H1 (cell line): ENCODE results near the gene ATP5PF. TPM values are rescaled to one million over a fixed set of nuclear protein-coding genes. Genes with fewer than 3 reads are reported as not detected.
A peak's percentile ranks its signal among the peaks of the same experiment; 100 is the strongest.

ENCODE experiments used
- CTCF ChIA-PET: fragments of 300-600 bp; sonication (Branson Sonifier 250); formaldehyde crosslinking; loops from one replicate; lab custom pipeline; 2021; ENCODE audit not compliant: partially characterized antibody; lab: Charles Lee
- POLR2A ChIA-PET: fragments of 300-600 bp; sonication (Branson Sonifier 250); formaldehyde crosslinking; loops from one replicate; lab custom pipeline; 2021; ENCODE audit warnings: inconsistent platforms; ENCODE audit not compliant: partially characterized antibody; lab: Charles Lee
- DNase-seq, 2 experiments: peaks; one replicate each; pipeline versions ENCODE4 v3.0.0 to v3.0.0-alpha.2; 2010 to 2022; ENCODE audit warnings: low spot score in 2 of 2, low read depth in 1 of 2, mixed read lengths in 1 of 2
- FAIRE-seq: peaks from 2 replicates; lab custom pipeline; 2011; peaks lifted over from hg19 to GRCh38; lab: Jason Lieb, UNC
- H2AFZ ChIP-seq: 2 replicates; pipeline ENCODE4 v1.8.1; 2012; ENCODE audit warnings: low read length, inconsistent platforms
- H2AK5ac ChIP-seq: 2 replicates; pipeline ENCODE4 v1.6.1; 2013; ENCODE audit warnings: low read depth, low read length
- H2BK120ac ChIP-seq: replicated peaks from 2 replicates; pipeline ENCODE3; 2013; ENCODE audit warnings: low read depth, low read length, inconsistent platforms
- H2BK12ac ChIP-seq: 2 replicates; pipeline ENCODE4 v1.6.1; 2013; ENCODE audit warnings: low read depth, low read length
- H2BK15ac ChIP-seq: 2 replicates; pipeline ENCODE4 v1.6.1; 2013; ENCODE audit warnings: low read length
- H2BK20ac ChIP-seq: 2 replicates; pipeline ENCODE4 v1.6.1; 2013; ENCODE audit warnings: low read length
- H2BK5ac ChIP-seq: 2 replicates; pipeline ENCODE4 v1.6.1; 2013; ENCODE audit warnings: low read depth, low read length
- H3K14ac ChIP-seq: 2 replicates; pipeline ENCODE4 v1.6.1; 2013; ENCODE audit warnings: inconsistent platforms; ENCODE audit not compliant: insufficient read length
- H3K18ac ChIP-seq: 2 replicates; pipeline ENCODE4 v1.6.1; 2013; ENCODE audit warnings: low read length; ENCODE audit errors: extremely low read depth
- H3K23ac ChIP-seq: 2 replicates; pipeline ENCODE4 v1.6.1; 2013; ENCODE audit warnings: inconsistent platforms; ENCODE audit not compliant: insufficient read length
- H3K23me2 ChIP-seq: 2 replicates; pipeline ENCODE4 v1.6.1; 2013; ENCODE audit warnings: low read depth, low read length
- H3K27ac ChIP-seq: 2 replicates; pipeline ENCODE4 v1.6.1; 2011; ENCODE audit warnings: low read depth, low read length, inconsistent platforms
- H3K27me3 ChIP-seq, 4 experiments: replicated peaks in 1 of 4; 1 replicate in 1 of 4; 2 replicates in 3 of 4; pipeline versions ENCODE4 v1.6.1 to v1.8.1; 2011 to 2013; ENCODE audit warnings: low read length in 3 of 4, mild to moderate bottlenecking in 3 of 4, inconsistent platforms in 2 of 4, mixed read lengths in 2 of 4, moderate library complexity in 1 of 4; ENCODE audit not compliant: control insufficient read depth in 3 of 4, insufficient read depth in 3 of 4; ENCODE audit errors: extremely low read depth in 1 of 4
- H3K36me3 ChIP-seq, 4 experiments: 2 replicates each; pipeline versions ENCODE4 v1.6.1 to v1.8.1; 2011 to 2013; ENCODE audit warnings: mild to moderate bottlenecking in 4 of 4, low read length in 3 of 4, moderate library complexity in 2 of 4, control low read depth in 1 of 4, inconsistent platforms in 1 of 4; ENCODE audit not compliant: insufficient read depth in 4 of 4, control insufficient read depth in 2 of 4
- H3K4ac ChIP-seq: replicated peaks from 2 replicates; pipeline ENCODE3; 2013; ENCODE audit warnings: low read length, low read depth, mixed read lengths, inconsistent platforms; ENCODE audit not compliant: insufficient read length
- H3K4me1 ChIP-seq, 4 experiments: replicated peaks in 1 of 4; 1 replicate in 1 of 4; 2 replicates in 3 of 4; pipeline versions ENCODE4 v1.6.1 to v1.8.1; 2011 to 2013; ENCODE audit warnings: low read length in 3 of 4, inconsistent platforms in 2 of 4, mixed read lengths in 1 of 4; ENCODE audit not compliant: insufficient read depth in 4 of 4, control insufficient read depth in 3 of 4
- H3K4me2 ChIP-seq, 2 experiments: 2 replicates each; pipeline versions ENCODE4 v1.6.1 to v1.8.1; 2011 to 2013; ENCODE audit warnings: low read depth in 2 of 2, low read length in 2 of 2, control low read depth in 1 of 2, inconsistent platforms in 1 of 2, mild to moderate bottlenecking in 1 of 2; ENCODE audit not compliant: insufficient read depth in 1 of 2
- H3K4me3 ChIP-seq, 4 experiments: fragments of 200-600, 300-600 bp in 1 of 4; sonication (generic), shearing (Covaris generic), sonication (Bioruptor Twin) in 1 of 4; 2 replicates each; pipeline versions ENCODE4 v1.5.1 to v1.8.1; 2011 to 2016; ENCODE audit warnings: low read length in 4 of 4, low read depth in 3 of 4, control low read depth in 2 of 4, inconsistent platforms in 2 of 4, mild to moderate bottlenecking in 2 of 4, mixed read lengths in 1 of 4, moderate library complexity in 1 of 4; ENCODE audit not compliant: insufficient read depth in 2 of 4; ENCODE audit errors: extremely low read depth in 1 of 4
- H3K56ac ChIP-seq: replicated peaks from 2 replicates; pipeline ENCODE3; 2013; ENCODE audit warnings: low read depth, mild to moderate bottlenecking, mixed read lengths, low read length, inconsistent platforms; ENCODE audit not compliant: insufficient read length
- H3K79me1 ChIP-seq: 2 replicates; pipeline ENCODE4 v1.6.1; 2013; ENCODE audit warnings: low read depth, low read length, control low read depth
- H3K79me2 ChIP-seq, 2 experiments: 2 replicates each; pipeline versions ENCODE4 v1.6.1 to v1.8.1; 2012 to 2013; ENCODE audit warnings: low read length in 2 of 2, mild to moderate bottlenecking in 2 of 2, inconsistent platforms in 1 of 2; ENCODE audit not compliant: insufficient read depth in 2 of 2, control insufficient read depth in 1 of 2
- H3K9ac ChIP-seq, 4 experiments: replicated peaks in 1 of 4; 1 replicate in 1 of 4; 2 replicates in 3 of 4; pipeline versions ENCODE4 v1.6.1 to v1.8.1; 2011 to 2013; ENCODE audit warnings: low read depth in 3 of 4, low read length in 3 of 4, control low read depth in 2 of 4, mild to moderate bottlenecking in 2 of 4, moderate library complexity in 2 of 4, inconsistent platforms in 1 of 4; ENCODE audit errors: extremely low read depth in 1 of 4
- H3K9me3 ChIP-seq, 2 experiments: 2 replicates each; pipeline versions ENCODE4 v1.6.1 to v1.8.1; 2012 to 2013; ENCODE audit warnings: mild to moderate bottlenecking in 2 of 2, moderate library complexity in 2 of 2, control low read depth in 1 of 2, inconsistent platforms in 1 of 2, low read depth in 1 of 2, low read length in 1 of 2, mixed read lengths in 1 of 2; ENCODE audit not compliant: insufficient read depth in 2 of 2
- H4K20me1 ChIP-seq, 2 experiments: replicated peaks in 1 of 2; 2 replicates each; pipeline versions ENCODE3 to v1.8.1; 2011 to 2013; ENCODE audit warnings: inconsistent platforms in 2 of 2, low read length in 2 of 2, mild to moderate bottlenecking in 1 of 2; ENCODE audit not compliant: insufficient read depth in 2 of 2, control insufficient read depth in 1 of 2
- H4K5ac ChIP-seq: 2 replicates; pipeline ENCODE4 v1.6.1; 2013; ENCODE audit warnings: low read length, low read depth, mixed read lengths, inconsistent platforms; ENCODE audit not compliant: insufficient read length
- H4K8ac ChIP-seq: 2 replicates; pipeline ENCODE4 v1.8.0; 2013; ENCODE audit warnings: mild to moderate bottlenecking, moderate library complexity, low read length, inconsistent platforms; ENCODE audit not compliant: insufficient read depth; ENCODE audit errors: extremely low read depth
- H4K91ac ChIP-seq: replicated peaks from 2 replicates; pipeline ENCODE3; 2013; ENCODE audit warnings: low read length, mixed read lengths, inconsistent platforms; ENCODE audit not compliant: insufficient read length
- BRCA1 ChIP-seq: IDR thresholded peaks from 2 replicates; pipeline ENCODE4 v1.6.1; 2012; ENCODE audit warnings: low read depth, low read length, improper control_type of control experiment
- EZH2 ChIP-seq: fragments of 200-600 bp; sonication (generic); IDR thresholded peaks from 2 replicates; pipeline ENCODE4 v1.7.1; 2012; ENCODE audit warnings: low read depth, mild to moderate bottlenecking, moderate library complexity, low read length, inconsistent platforms; ENCODE audit not compliant: severe bottlenecking
- MAFK ChIP-seq: IDR thresholded peaks from 2 replicates; pipeline ENCODE4 v1.6.1; 2012; ENCODE audit warnings: low read depth, mild to moderate bottlenecking, improper control_type of control experiment, low read length
- WGBS, 2 experiments: shearing (Covaris generic) in 1 of 2; methylation state at CpG; one replicate each; pipeline versions ENCODE4 v1.1.6 to v1.1.7; 2013 to 2015; ENCODE audit warnings: low lambda C conversion rate in 2 of 2, mixed read lengths in 2 of 2, inconsistent platforms in 1 of 2, low coverage in 1 of 2, missing lambda C conversion rate in 1 of 2; ENCODE audit not compliant: insufficient replicate concordance in 2 of 2, insufficient coverage in 1 of 2, insufficient read length in 1 of 2; ENCODE audit errors: extremely low coverage in 1 of 2, missing lambda C conversion rate in 1 of 2; 5-methylcytosine and 5-hydroxymethylcytosine counted together
- long read RNA-seq, 2 experiments: library from RNA in 1 of 2; library from capped mRNA in 1 of 2; stranded (forward); transcript quantifications; one replicate each; pipeline ENCODE4 v2.0.0, GENCODE V29; 2021; ENCODE audit warnings: inconsistent platforms in 1 of 2
- polyA minus RNA-seq, 3 experiments: library from RNA; depleted of rRNA, polyadenylated mRNA; stranded (reverse); fragments of >200 nt; gene quantifications; 1 replicate in 2 of 3; 2 replicates in 1 of 3; pipeline ENCODE4 v1.2.3, GENCODE V29; 2011
- polyA plus RNA-seq, 7 experiments: library from polyadenylated mRNA; depleted of rRNA in 3 of 7; stranded (reverse) in 5 of 7; unstranded in 2 of 7; fragments of >200 nt in 5 of 7; fragments of 200-250 nt in 2 of 7; gene quantifications; 1 replicate in 5 of 7; 2 replicates in 1 of 7; 4 replicates in 1 of 7; pipeline versions ENCODE4 v1.2.1 to v1.2.3, GENCODE V29; 2011 to 2013; ENCODE audit warnings: missing spikeins in 2 of 7, mixed read lengths in 2 of 7
- total RNA-seq: library from RNA; stranded (reverse); fragmentation: NEBNext Ultra II Directional; extraction: Animal tissue kit (Norgen Biotek cat#: 25700); gene quantifications from 2 replicates; pipeline ENCODE4 v1.2.1, GENCODE V29; 2021

ATP5PF gene, protein sequence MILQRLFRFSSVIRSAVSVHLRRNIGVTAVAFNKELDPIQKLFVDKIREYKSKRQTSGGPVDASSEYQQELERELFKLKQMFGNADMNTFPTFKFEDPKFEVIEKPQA
- total RNA-seq, result 131 and 135 TPM in 2 replicates
- 99.6 and 240 TPM in 2 replicates for polyA plus RNA-seq (2011; rRNA removed)
- 183 TPM for polyA plus RNA-seq (2011; cell fraction: cytosol; rRNA removed)
- 21.8 TPM for polyA plus RNA-seq (2011; cell fraction: nucleus; rRNA removed)
- polyA plus RNA-seq (2012, experiment 1 of 2), result 151 to 192 TPM (median 180 TPM) in 4 replicates
- 210 TPM for polyA plus RNA-seq (2012, experiment 2 of 2)
- 273 TPM for polyA plus RNA-seq (2013, experiment 1 of 2)
- polyA plus RNA-seq (2013, experiment 2 of 2), result 292 TPM
- polyA minus RNA-seq (2011; rRNA and poly(A)+ RNA removed), result 26.7 and 28.6 TPM in 2 replicates
- polyA minus RNA-seq (2011; cell fraction: cytosol; rRNA and poly(A)+ RNA removed), result 23.0 TPM
- 15.4 TPM for polyA minus RNA-seq (2011; cell fraction: nucleus; rRNA and poly(A)+ RNA removed)
- long read RNA-seq, experiment 1, transcript ATP5PF-203 (4 exons, 647 nt), result minor isoform, 9 of 201 reads
- long read RNA-seq, experiment 1, transcript ATP5PF-204 (4 exons, 1,179 nt), result minor isoform, 10 of 201 reads
- long read RNA-seq, experiment 1, transcript ATP5PF-202 (4 exons, 826 nt), result minor isoform, 6 of 201 reads
- long read RNA-seq, experiment 1, transcript ATP5PF-201 (4 exons, 614 nt), result major isoform, 130 of 201 reads
- long read RNA-seq, experiment 1, partial matches to known transcripts, result 37 of 201 reads
- long read RNA-seq, experiment 1, other reads (novel, unspliced or antisense), result 3 of 201 reads
- long read RNA-seq, experiment 2, transcript ATP5PF-201 (4 exons, 614 nt), result major isoform, 34 of 39 reads
- long read RNA-seq, experiment 2, partial matches to known transcripts, result 1 of 39 reads
- long read RNA-seq, experiment 2, other reads (novel, unspliced or antisense), result 1 of 39 reads

DNA sequence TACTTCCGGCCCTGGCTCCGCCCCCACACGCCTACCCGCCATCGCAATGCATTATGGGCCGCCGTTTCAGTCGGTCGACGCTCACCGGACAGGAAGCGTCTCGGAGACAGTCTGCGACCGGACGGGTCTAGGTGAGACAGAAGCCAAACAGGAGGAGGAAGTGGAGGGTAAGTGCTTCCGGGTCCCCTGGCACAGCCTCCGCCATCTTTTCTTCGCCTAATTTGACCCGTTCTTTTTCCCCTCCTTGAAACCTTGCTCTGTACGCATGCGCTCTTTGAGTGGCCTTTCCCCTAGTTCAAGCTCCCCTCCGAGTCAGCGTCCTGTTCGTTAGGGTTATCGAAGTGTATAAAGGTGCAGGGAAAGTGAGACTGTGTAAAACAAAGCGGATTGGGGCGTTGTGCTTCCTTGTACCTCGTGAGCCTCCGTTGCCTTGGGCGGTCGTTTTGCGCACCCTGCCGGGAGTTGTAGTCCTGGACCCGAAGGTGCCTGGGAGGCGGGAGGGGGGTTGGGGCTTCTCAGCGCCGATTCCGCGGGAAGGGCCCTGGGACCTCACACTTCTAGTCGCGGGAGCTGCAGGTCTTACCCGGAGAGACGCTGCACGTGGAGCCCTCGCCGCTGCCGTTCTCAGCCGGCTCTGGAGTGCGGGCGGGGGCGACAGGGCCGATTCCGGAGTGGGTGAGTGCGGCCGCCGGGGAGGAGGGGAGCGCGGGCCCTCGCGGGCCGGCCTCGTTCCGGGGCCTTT, at the start of gene ATP5PF, which contains the start of gene GABPA:
ATP5PF (minus strand) TSS at position 1 of the 742 bp plus-strand sequence. CDS start 5,110 bp downstream, outside the sequence.
GABPA (plus strand) TSS at position 69 of the 742 bp plus-strand sequence. CDS start 6,627 bp downstream, outside the sequence.
- Histone ChIP-seq H3K18ac (peak within 1 kb of the TSS; percentile 85), H4K91ac (peak within 1 kb of the TSS; percentile 95), H3K27me3 (no peaks in the 10 kb centered on the region), H3K23ac (no peak within 1 kb of the TSS), H3K23me2 (0 out of 2 replicates have a peak, but pooled peaks cover 2% of the 10 kb centered on the region), H3K79me1 (peaks cover 6% of the 10 kb centered on the region; the same call in 1 of the 2 replicates), H3K9ac (peak within 1 kb of the TSS; percentile 91 to 100 (median 100)), H3K4me3 (peak within 1 kb of the TSS; percentile 64 to 97 (median 90)), H2AK5ac (no peak within 1 kb of the TSS; the same call in 1 of the 2 replicates), H3K27ac (peak within 1 kb of the TSS; percentile 100), H2AFZ (peak within 1 kb of the TSS; percentile 100), H4K20me1 (no peaks in the 10 kb centered on the region), H2BK20ac (no peak within 1 kb of the TSS), H3K56ac (peak within 1 kb of the TSS; percentile 97), H2BK12ac (peak within 1 kb of the TSS; percentile 80; the same call in 1 of the 2 replicates), H3K14ac (no peak within 1 kb of the TSS), H3K9me3 (no peaks in the 10 kb centered on the region), H2BK5ac (peak within 1 kb of the TSS; percentile 98), H2BK15ac (no peak within 1 kb of the TSS), H4K8ac (peak within 1 kb of the TSS; percentile 100; the same call in 1 of the 2 replicates), H3K36me3 (peaks cover 0 to under 1% (median under 1%) of the 10 kb centered on the region in 4 experiments; a peak in 3 of 8 replicates), H4K5ac (peak within 1 kb of the TSS; percentile 100), H3K4me2 (peak within 1 kb of the TSS; percentile 28 to 92), H3K4me1 (peaks cover 0 to 8% (median 0%) of the 10 kb centered on the region in 4 experiments; a peak in 2 of 7 replicates), H3K79me2 (peaks cover 6 to 82% of the 10 kb centered on the region in 2 experiments), H3K4ac (peak within 1 kb of the TSS; percentile 73), H2BK120ac (peak within 1 kb of the TSS; percentile 66)
- CTCF ChIA-PET, result interaction anchor here (0.8 to 1.0 kb wide), 3 partner anchors 10 to 127 kb away, joined by 3 to 7 read pairs (median 3); no protein-coding TSS in a partner anchor
- POLR2A ChIA-PET, result interaction anchor here (0.6 to 3.2 kb wide), 14 partner anchors 9 to 263 kb away, joined by 3 to 31 read pairs (median 4); partner anchors contain the start of gene MRPL39
- no peak for FAIRE-seq
- 1% methylated on average over 46 of the region's 64 CpGs; no CpG with 5 or more reads in 1 of the 2 experiments for WGBS, 2 experiments
- DNase-seq, result peak; percentile 93 to 97
- TF ChIP-seq EZH2, result no peak
- no peak; the same call in 1 of the 2 replicates for TF ChIP-seq BRCA1
- TF ChIP-seq MAFK, result no peak
